IMR-90 (cell line): ENCODE results near the gene FMO2. TPM values are rescaled to one million over a fixed set of nuclear protein-coding genes. Genes with fewer than 3 reads are reported as not detected.

Source experiments
- ATAC-seq: fragments of 200-7000 bp; cut with Tn5 transposase; 2 replicates; pipeline ENCODE4 v1.9.1; 2020; ENCODE audit warnings: low read depth, mild to moderate bottlenecking, moderate library complexity
- BruUV-seq: library from RNA; stranded (reverse); fragments of 400-500 nt; replicated peaks from 2 replicates; lab custom pipeline; 2021; lab: Mats Ljungman, UMichigan
- CTCF ChIA-PET: fragments of 300-600 bp; formaldehyde crosslinking; extraction: SDS; loops from one replicate; lab custom pipeline; 2021; ENCODE audit warnings: antibody characterized with exemption; lab: Yijun Ruan, JAX
- POLR2A ChIA-PET: fragments of 300-600 bp; sonication (Branson Sonifier 250); formaldehyde crosslinking; loops from one replicate; lab custom pipeline; 2022; ENCODE audit warnings: antibody characterized with exemption; ENCODE audit not compliant: unreplicated experiment; lab: Charles Lee
- DNase-seq: peaks from one replicate; pipeline ENCODE4 v3.0.0; 2013
- H2AFZ ChIP-seq: replicated peaks from 2 replicates; pipeline ENCODE3; 2013; ENCODE audit warnings: low read length, mild to moderate bottlenecking; ENCODE audit not compliant: poor library complexity
- H2AK5ac ChIP-seq: 2 replicates; pipeline ENCODE4 v1.6.1; 2013; ENCODE audit warnings: low read depth, low read length, inconsistent platforms
- H2AK9ac ChIP-seq: replicated peaks from 2 replicates; pipeline ENCODE3; 2013; ENCODE audit warnings: mild to moderate bottlenecking, low read depth, low read length, moderate library complexity; ENCODE audit not compliant: poor library complexity
- H2BK120ac ChIP-seq: 2 replicates; pipeline ENCODE4 v1.6.1; 2013; ENCODE audit warnings: low read depth, low read length, inconsistent platforms
- H2BK15ac ChIP-seq: 3 replicates; pipeline ENCODE4 v1.6.1; 2013; ENCODE audit warnings: low read depth, low read length, inconsistent platforms
- H2BK20ac ChIP-seq: 2 replicates; pipeline ENCODE4 v1.6.1; 2013; ENCODE audit warnings: low read depth, mild to moderate bottlenecking, inconsistent platforms, low read length, moderate library complexity
- H2BK5ac ChIP-seq: 2 replicates; pipeline ENCODE4 v1.6.1; 2013; ENCODE audit warnings: mild to moderate bottlenecking, low read depth, low read length, inconsistent platforms; ENCODE audit not compliant: poor library complexity, severe bottlenecking
- H3K14ac ChIP-seq: replicated peaks from 2 replicates; pipeline ENCODE4 v1.6.1; 2013; ENCODE audit warnings: low read depth, low read length, inconsistent platforms
- H3K18ac ChIP-seq: 2 replicates; pipeline ENCODE4 v1.6.1; 2013; ENCODE audit warnings: low read depth, low read length, control low read depth
- H3K23ac ChIP-seq: 2 replicates; pipeline ENCODE4 v1.6.1; 2013; ENCODE audit warnings: low read depth, low read length, inconsistent platforms
- H3K27ac ChIP-seq: 2 replicates; pipeline ENCODE4 v1.5.1; 2013; ENCODE audit warnings: mild to moderate bottlenecking, control low read depth, low read length; ENCODE audit not compliant: insufficient read depth
- H3K27me3 ChIP-seq: 2 replicates; pipeline ENCODE4 v1.6.1; 2013; ENCODE audit warnings: low read length; ENCODE audit not compliant: control insufficient read depth, insufficient read depth
- H3K36me3 ChIP-seq: 2 replicates; pipeline ENCODE4 v1.6.1; 2013; ENCODE audit warnings: low read length, mixed read lengths; ENCODE audit not compliant: control insufficient read depth, insufficient read depth
- H3K4ac ChIP-seq: 2 replicates; pipeline ENCODE4 v1.6.1; 2013; ENCODE audit warnings: low read depth, low read length, inconsistent platforms
- H3K4me1 ChIP-seq: 2 replicates; pipeline ENCODE4 v1.6.1; 2013; ENCODE audit warnings: low read length, mixed read lengths; ENCODE audit not compliant: control insufficient read depth, insufficient read depth
- H3K4me2 ChIP-seq: 2 replicates; pipeline ENCODE4 v1.6.1; 2013; ENCODE audit warnings: low read depth, mild to moderate bottlenecking, control low read depth, low read length, moderate library complexity
- H3K4me3 ChIP-seq: 2 replicates; pipeline ENCODE4 v1.5.1; 2013; ENCODE audit warnings: low read depth, mild to moderate bottlenecking, control low read depth, low read length, moderate library complexity; ENCODE audit not compliant: insufficient read depth
- H3K56ac ChIP-seq: 2 replicates; pipeline ENCODE4 v1.6.1; 2013; ENCODE audit warnings: low read length, inconsistent platforms; ENCODE audit not compliant: insufficient read depth; ENCODE audit errors: extremely low read depth
- H3K79me1 ChIP-seq, 2 experiments: 2 replicates each; pipeline ENCODE4 v1.6.1; 2013; ENCODE audit warnings: low read length in 2 of 2, inconsistent platforms in 1 of 2, low read depth in 1 of 2
- H3K9ac ChIP-seq: 2 replicates; pipeline ENCODE4 v1.6.1; 2013; ENCODE audit warnings: low read depth, low read length, control low read depth
- H3K9me1 ChIP-seq: 2 replicates; pipeline ENCODE4 v1.6.1; 2013; ENCODE audit warnings: low read length, inconsistent platforms; ENCODE audit not compliant: insufficient read depth
- H3K9me3 ChIP-seq: 2 replicates; pipeline ENCODE4 v1.6.1; 2013; ENCODE audit warnings: low read length; ENCODE audit not compliant: control insufficient read depth, insufficient read depth
- H4K20me1 ChIP-seq: 2 replicates; pipeline ENCODE4 v1.6.1; 2013; ENCODE audit warnings: low read length, inconsistent platforms; ENCODE audit not compliant: insufficient read depth
- H4K5ac ChIP-seq: 2 replicates; pipeline ENCODE4 v1.6.1; 2013; ENCODE audit warnings: mild to moderate bottlenecking, low read depth, low read length, control low read depth
- H4K8ac ChIP-seq, 2 experiments: 2 replicates each; pipeline ENCODE4 v1.6.1; 2013; ENCODE audit warnings: low read depth in 2 of 2, low read length in 2 of 2, control low read depth in 1 of 2, inconsistent platforms in 1 of 2
- H4K91ac ChIP-seq: 2 replicates; pipeline ENCODE4 v1.6.1; 2013; ENCODE audit warnings: low read depth, low read length, inconsistent platforms; ENCODE audit not compliant: insufficient read depth
- ELK1 ChIP-seq: fragments of 150-350 bp; IDR thresholded peaks from 2 replicates; pipeline ENCODE4 v1.6.1; 2016; ENCODE audit warnings: low read depth, mild to moderate bottlenecking, low read length, moderate library complexity, borderline replicate concordance
- MAFK ChIP-seq: IDR thresholded peaks from 2 replicates; pipeline ENCODE4 v1.6.1; 2012; ENCODE audit warnings: low read depth, low read length, improper control_type of control experiment
- MXI1 ChIP-seq: IDR thresholded peaks from 2 replicates; pipeline ENCODE4 v1.6.1; 2012; ENCODE audit warnings: low read depth, mild to moderate bottlenecking, low read length, moderate library complexity, borderline replicate concordance
- NFE2L2 ChIP-seq: fragments of 150-350 bp; IDR thresholded peaks from 2 replicates; pipeline ENCODE4 v1.6.1; 2016; ENCODE audit warnings: low read depth, mild to moderate bottlenecking, low read length
- POLR2A ChIP-seq: IDR thresholded peaks from 2 replicates; pipeline ENCODE4 v1.6.1; 2012; ENCODE audit warnings: mild to moderate bottlenecking, low read depth, low read length
- WGBS, 2 experiments: methylation state at CpG; one replicate each; pipeline versions ENCODE4 v1.1.5 to v1.1.7; 2013; ENCODE audit warnings: missing lambda C conversion rate in 2 of 2; ENCODE audit not compliant: insufficient read length in 1 of 2; ENCODE audit errors: extremely low coverage in 2 of 2; 5-methylcytosine and 5-hydroxymethylcytosine counted together
- dilution Hi-C: fragments of 300-500 bp; cut with HindIII; formaldehyde crosslinking; loops from one replicate; pipeline ENCODE4 v1.14.3; 2018; ENCODE audit warnings: low sequenced_read_pairs; ENCODE audit not compliant: unreplicated experiment
- in situ Hi-C: fragments of 300-500 bp; cut with MboI; formaldehyde crosslinking; loops from 3 replicates; pipeline ENCODE4 v1.14.3; 2019; ENCODE audit warnings: low sequenced_read_pairs, inconsistent platforms, mixed read lengths
- intact Hi-C: fragments of 100-400 bp; cut with micrococcal nuclease; formaldehyde crosslinking; loops from 2 replicates; pipeline ENCODE4 v1.10.0; 2022
- polyA plus RNA-seq, 3 experiments: library from polyadenylated mRNA; depleted of rRNA; stranded (reverse); fragments of >200 nt; gene quantifications; 2 replicates each; pipeline ENCODE4 v1.2.3, GENCODE V29; 2012; ENCODE audit warnings: low replicate concordance in 1 of 3
- total RNA-seq: library from RNA; depleted of rRNA; stranded (reverse); fragments of >200 nt; gene quantifications from 2 replicates; pipeline ENCODE4 v1.2.3, GENCODE V29; 2012
- TF ChIP-seq, protein P1 (sequence below): conservative IDR thresholded peaks from 2 replicates; pipeline ENCODE4 v1.5.1; 2012; ENCODE audit warnings: mild to moderate bottlenecking, low read depth, low read length, improper control_type of control experiment

FMO2 gene
- total and polyA plus RNA-seq, 2 of the 4 experiments (the other 2 are of a cell fraction), result under 0.01 to 0.05 TPM

GRCh38 chr1:171256940-171257606 is 72.0 kb downstream of the FMO2 start:
- no peaks in the 10 kb centered on the region for H3K9me1 ChIP-seq
- no peak overlapping the region for H3K18ac ChIP-seq
- no peak overlapping the region for H2BK15ac ChIP-seq
- no peak overlapping the region for H4K5ac ChIP-seq
- H3K79me1 ChIP-seq, result no peaks in the 10 kb centered on the region
- no peak overlapping the region for H3K14ac ChIP-seq
- TF ChIP-seq POLR2A (no peak), MXI1 (no peak), MAFK (no peak), ELK1 (no peak), NFE2L2 (no peak)
- TF ChIP-seq, protein P1, sequence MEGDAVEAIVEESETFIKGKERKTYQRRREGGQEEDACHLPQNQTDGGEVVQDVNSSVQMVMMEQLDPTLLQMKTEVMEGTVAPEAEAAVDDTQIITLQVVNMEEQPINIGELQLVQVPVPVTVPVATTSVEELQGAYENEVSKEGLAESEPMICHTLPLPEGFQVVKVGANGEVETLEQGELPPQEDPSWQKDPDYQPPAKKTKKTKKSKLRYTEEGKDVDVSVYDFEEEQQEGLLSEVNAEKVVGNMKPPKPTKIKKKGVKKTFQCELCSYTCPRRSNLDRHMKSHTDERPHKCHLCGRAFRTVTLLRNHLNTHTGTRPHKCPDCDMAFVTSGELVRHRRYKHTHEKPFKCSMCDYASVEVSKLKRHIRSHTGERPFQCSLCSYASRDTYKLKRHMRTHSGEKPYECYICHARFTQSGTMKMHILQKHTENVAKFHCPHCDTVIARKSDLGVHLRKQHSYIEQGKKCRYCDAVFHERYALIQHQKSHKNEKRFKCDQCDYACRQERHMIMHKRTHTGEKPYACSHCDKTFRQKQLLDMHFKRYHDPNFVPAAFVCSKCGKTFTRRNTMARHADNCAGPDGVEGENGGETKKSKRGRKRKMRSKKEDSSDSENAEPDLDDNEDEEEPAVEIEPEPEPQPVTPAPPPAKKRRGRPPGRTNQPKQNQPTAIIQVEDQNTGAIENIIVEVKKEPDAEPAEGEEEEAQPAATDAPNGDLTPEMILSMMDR, result no peak
- H2BK5ac ChIP-seq, result no peak overlapping the region
- H3K4me1 ChIP-seq, result 0 out of 2 replicates have a peak, but pooled peaks cover 2% of the 10 kb centered on the region
- H3K4ac ChIP-seq, result no peak overlapping the region
- H4K20me1 ChIP-seq, result no peaks in the 10 kb centered on the region
- no peak overlapping the region for H3K23ac ChIP-seq
- H3K56ac ChIP-seq, result no peak overlapping the region
- H3K4me2 ChIP-seq, result no peak overlapping the region
- no peak overlapping the region for H2AFZ ChIP-seq
- ChIA-PET CTCF (interaction anchor here (1.1 kb wide), 1 partner anchor 12 kb away, joined by 3 read pairs; no protein-coding TSS in a partner anchor), POLR2A (no interaction called here)
- H3K27me3 ChIP-seq, result peaks cover 2% of the 10 kb centered on the region
- H4K91ac ChIP-seq, result no peak overlapping the region
- H2BK20ac ChIP-seq, result no peak overlapping the region
- intact Hi-C loops (no loop called here), dilution Hi-C loops (no loop called here), in situ Hi-C loops (no loop called here)
- H2BK120ac ChIP-seq, result no peak overlapping the region
- no peak overlapping the region for H3K27ac ChIP-seq
- DNase-seq (no peak), ATAC-seq (no peak)
- H2AK5ac ChIP-seq, result no peak overlapping the region
- no peaks in the 10 kb centered on the region for H3K36me3 ChIP-seq
- no peak overlapping the region for H4K8ac ChIP-seq
- WGBS, 2 experiments, result 34% methylated on average over 3 of the region's 8 CpGs; no CpG with 5 or more reads in 1 of the 2 experiments
- H3K4me3 ChIP-seq, result no peak overlapping the region
- no peak overlapping the region for H3K9ac ChIP-seq
- BruUV-seq, result no TSS peak
- H3K9me3 ChIP-seq, result no peaks in the 10 kb centered on the region
- H2AK9ac ChIP-seq, result no peak overlapping the region
